Left ventricle myocardium inferior (tissue), 1 donor: ENCODE measurements around the gene TTYH1. TPM values are rescaled to one million over a fixed set of nuclear protein-coding genes. Genes with fewer than 3 reads are reported as not detected.

Source experiments
- DNase-seq: peaks from one replicate; pipeline ENCODE4 v3.0.0-alpha.2; 2020
- H3K27ac ChIP-seq: fragments of 200-600 bp; replicated peaks from 2 replicates; pipeline ENCODE4 v1.8.0; 2021
- H3K27me3 ChIP-seq: fragments of 200-600 bp; 2 replicates; pipeline ENCODE4 v1.8.0; 2021; ENCODE audit warnings: low read depth
- H3K36me3 ChIP-seq: fragments of 200-600 bp; 2 replicates; pipeline ENCODE4 v1.8.0; 2021
- H3K4me1 ChIP-seq: fragments of 200-600 bp; 2 replicates; pipeline ENCODE4 v1.8.0; 2021
- H3K4me3 ChIP-seq: fragments of 200-600 bp; 2 replicates; pipeline ENCODE4 v1.8.0; 2021; ENCODE audit warnings: mild to moderate bottlenecking, moderate library complexity
- H3K9me3 ChIP-seq: fragments of 200-600 bp; replicated peaks from 2 replicates; pipeline ENCODE4 v1.8.0; 2021
- intact Hi-C: fragments of 100-400 bp; cut with micrococcal nuclease; formaldehyde crosslinking; loops from one replicate; pipeline ENCODE4 v1.11.0; 2022
- total RNA-seq: library from RNA; stranded (reverse); fragmentation: NEBNext Ultra II Directional; extraction: Animal tissue kit (Norgen Biotek cat#: 25700); gene quantifications from one replicate; pipeline ENCODE4 v1.2.1, GENCODE V29; 2021
- TF ChIP-seq, protein P1 (sequence below): fragments of 200-600 bp; IDR thresholded peaks from 2 replicates; pipeline ENCODE4 v1.8.0; 2021; ENCODE audit warnings: antibody characterized with exemption, mild to moderate bottlenecking, borderline replicate concordance
- donor health status: DM: no; HTN: yes; CAD: no; lungs with severe emphysema.

The TTYH1 gene
- total RNA-seq, 1 donor from 2014 or later: 1.9 TPM

DNA sequence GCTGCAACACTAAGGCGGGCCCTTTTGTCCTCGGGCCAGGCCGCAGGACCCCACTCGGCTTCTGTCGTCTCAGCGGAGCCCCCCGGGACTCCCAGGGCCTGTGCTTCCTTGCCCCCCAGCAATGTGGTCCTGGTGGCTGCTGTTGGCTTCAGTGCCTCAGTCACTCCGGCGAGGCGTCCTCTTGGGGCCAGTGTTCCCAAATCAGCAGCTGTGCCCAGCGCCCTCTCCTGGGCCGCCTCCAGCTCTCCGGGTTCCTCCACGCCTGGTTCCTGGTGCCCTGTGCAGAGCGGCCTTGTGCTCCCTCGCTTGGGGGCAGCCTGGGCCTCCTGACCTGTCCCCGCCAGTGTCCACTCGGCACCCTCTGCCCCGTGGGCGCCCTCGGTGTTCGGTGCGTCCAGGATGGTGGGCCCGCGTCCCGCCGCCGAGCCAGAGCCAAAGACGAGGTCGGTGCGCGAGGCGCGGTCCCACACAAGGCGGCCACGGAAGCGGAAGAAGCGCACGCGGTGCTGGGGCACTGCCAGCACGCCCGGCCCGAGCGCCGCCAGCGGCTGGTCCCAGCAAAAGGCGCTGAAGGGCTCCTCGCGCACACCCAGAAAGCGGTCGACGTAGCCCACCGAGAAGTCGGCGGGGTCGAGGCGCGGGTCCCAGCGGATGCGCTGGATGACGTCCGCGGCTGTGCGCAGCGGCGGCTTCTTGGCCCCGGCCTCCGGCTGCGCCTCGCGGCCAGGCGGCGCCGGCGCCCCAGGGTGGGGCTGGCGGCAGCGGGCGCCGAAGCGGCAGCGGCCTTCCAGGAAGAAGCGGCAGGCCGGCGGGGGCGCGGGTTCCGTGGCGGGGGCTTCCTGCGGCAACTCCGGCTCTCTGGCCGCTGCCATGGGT is 47.6 kb downstream of the TTYH1 start:
- H3K4me3 ChIP-seq: peak overlapping the region; percentile 73
- TF ChIP-seq, protein P1, sequence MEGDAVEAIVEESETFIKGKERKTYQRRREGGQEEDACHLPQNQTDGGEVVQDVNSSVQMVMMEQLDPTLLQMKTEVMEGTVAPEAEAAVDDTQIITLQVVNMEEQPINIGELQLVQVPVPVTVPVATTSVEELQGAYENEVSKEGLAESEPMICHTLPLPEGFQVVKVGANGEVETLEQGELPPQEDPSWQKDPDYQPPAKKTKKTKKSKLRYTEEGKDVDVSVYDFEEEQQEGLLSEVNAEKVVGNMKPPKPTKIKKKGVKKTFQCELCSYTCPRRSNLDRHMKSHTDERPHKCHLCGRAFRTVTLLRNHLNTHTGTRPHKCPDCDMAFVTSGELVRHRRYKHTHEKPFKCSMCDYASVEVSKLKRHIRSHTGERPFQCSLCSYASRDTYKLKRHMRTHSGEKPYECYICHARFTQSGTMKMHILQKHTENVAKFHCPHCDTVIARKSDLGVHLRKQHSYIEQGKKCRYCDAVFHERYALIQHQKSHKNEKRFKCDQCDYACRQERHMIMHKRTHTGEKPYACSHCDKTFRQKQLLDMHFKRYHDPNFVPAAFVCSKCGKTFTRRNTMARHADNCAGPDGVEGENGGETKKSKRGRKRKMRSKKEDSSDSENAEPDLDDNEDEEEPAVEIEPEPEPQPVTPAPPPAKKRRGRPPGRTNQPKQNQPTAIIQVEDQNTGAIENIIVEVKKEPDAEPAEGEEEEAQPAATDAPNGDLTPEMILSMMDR: peak; percentile 33
- H3K4me1 ChIP-seq: peaks cover 60% of the 10 kb centered on the region
- peak; percentile 82 for DNase-seq
- H3K27ac ChIP-seq: peak overlapping the region; percentile 99
- no peaks in the 10 kb centered on the region for H3K9me3 ChIP-seq
- intact Hi-C loops: no loop called here
- H3K36me3 ChIP-seq: peaks cover 45% of the 10 kb centered on the region
- no peaks in the 10 kb centered on the region for H3K27me3 ChIP-seq

- peak within 1 kb of the TSS; percentile 99 for H3K27ac ChIP-seq
- intact Hi-C loops: no loop called here
- TF ChIP-seq, protein P1: no peak
- peak within 1 kb of the TSS; percentile 73 for H3K4me3 ChIP-seq
- peaks cover 38% of the 10 kb centered on the region for H3K36me3 ChIP-seq
- H3K9me3 ChIP-seq: no peaks in the 10 kb centered on the region
- peaks cover 59% of the 10 kb centered on the region for H3K4me1 ChIP-seq
- no peaks in the 10 kb centered on the region for H3K27me3 ChIP-seq
- peak; percentile 98 for DNase-seq
Measured at GRCh38 chr19:54463531-54464043, 48.3 kb downstream of the TTYH1 start, which contains the start of gene LENG9. Gene LENG9, minus strand, starts transcription at chr19:54463778. Its CDS starts 252 bp downstream, at chr19:54463526.

DNA sequence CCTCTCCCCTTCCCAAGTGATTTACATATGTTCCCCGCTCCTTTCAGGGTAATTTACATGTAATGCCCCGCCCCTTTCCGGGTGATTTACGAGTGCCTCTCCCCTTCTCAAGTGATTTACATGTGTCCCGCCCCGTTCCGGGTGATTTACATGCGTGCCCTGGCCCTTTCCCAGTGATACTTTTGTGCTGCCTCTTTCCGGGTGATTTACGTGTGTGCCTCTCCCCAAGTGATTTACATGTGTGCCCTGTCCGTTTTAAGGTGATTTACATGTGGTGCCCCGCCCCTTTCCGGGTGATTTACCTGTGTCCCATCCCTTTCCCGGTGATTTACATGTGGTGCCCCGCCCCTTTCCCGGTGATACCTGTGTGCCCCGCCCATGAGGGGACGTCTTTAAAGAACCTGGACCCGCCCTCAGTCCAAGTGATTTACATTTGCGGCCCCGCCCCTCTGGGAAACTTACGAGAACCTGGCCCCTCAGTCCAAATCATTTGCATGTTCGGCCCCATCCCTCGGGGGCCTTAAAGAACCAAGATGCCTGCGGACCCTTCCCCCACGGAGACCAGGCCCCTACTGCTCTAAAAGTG is 48.9 kb downstream of the TTYH1 start:
- H3K9me3 ChIP-seq: no peaks in the 10 kb centered on the region
- peaks cover 32% of the 10 kb centered on the region for H3K36me3 ChIP-seq
- TF ChIP-seq, protein P1: no peak
- intact Hi-C loops: no loop called here
- peak overlapping the region; percentile 99 for H3K27ac ChIP-seq
- peaks cover 65% of the 10 kb centered on the region for H3K4me1 ChIP-seq
- peaks cover 5% of the 10 kb centered on the region for H3K27me3 ChIP-seq
- peak overlapping the region; percentile 73 for H3K4me3 ChIP-seq
- DNase-seq: peak; percentile 79

DNA sequence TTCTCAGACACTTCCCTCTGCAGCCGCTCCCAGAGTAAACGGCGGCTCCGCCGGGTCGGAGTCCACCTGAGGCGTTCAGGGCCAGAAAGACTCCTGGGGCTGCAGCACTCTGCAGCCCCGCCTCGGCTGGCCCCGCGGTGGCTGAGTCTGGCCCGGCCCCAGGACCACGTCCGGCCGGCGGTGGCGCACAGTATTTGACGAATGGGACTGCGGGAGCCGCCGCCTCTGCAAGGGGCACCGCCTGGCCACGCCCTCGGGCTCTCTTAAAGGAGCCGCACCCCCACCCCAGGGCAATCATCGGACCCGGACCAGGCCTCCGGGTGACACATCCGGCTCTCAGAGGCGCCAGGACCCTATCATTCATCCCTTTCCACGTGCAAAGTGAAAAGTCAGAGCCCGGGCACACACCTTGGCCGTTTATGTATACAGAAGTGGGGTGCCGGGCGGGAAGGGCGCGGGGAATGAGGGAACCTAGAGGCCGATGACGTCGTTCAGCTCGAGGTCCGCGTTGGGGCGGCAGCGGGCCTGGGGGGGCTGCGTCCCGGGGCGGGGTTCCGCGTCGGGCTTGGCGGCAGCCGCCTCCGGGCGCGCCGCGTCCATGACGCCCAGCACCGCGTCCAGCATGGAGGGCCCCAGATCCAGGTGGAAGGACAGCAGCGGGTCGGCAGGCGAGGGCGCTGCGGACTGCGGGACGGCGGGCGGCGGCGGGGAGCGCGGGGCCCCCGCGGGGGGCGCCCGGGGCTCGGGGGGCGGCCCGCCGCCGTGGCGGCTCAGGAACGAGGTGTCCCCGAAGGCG is 49.6 kb downstream of the TTYH1 start:
- intact Hi-C loops: no loop called here
- peak; percentile 91 for DNase-seq
- peaks cover 64% of the 10 kb centered on the region for H3K4me1 ChIP-seq
- H3K27ac ChIP-seq: peak overlapping the region; percentile 99
- TF ChIP-seq, protein P1: peak; percentile 38
- peaks cover 25% of the 10 kb centered on the region for H3K36me3 ChIP-seq
- H3K9me3 ChIP-seq: no peaks in the 10 kb centered on the region
- peaks cover 11% of the 10 kb centered on the region for H3K27me3 ChIP-seq
- H3K4me3 ChIP-seq: peak overlapping the region; percentile 73
